ENCODE measurements around the gene KIF26B. TPM values are rescaled to one million over a fixed set of nuclear protein-coding genes. Genes with fewer than 3 reads are reported as not detected.

The KIF26B gene
- polyA plus RNA-seq, 1 donor (not counting 4 experiments of a cell fraction or from before 2014, with no cell fraction given), result 0.58 TPM

DNA sequence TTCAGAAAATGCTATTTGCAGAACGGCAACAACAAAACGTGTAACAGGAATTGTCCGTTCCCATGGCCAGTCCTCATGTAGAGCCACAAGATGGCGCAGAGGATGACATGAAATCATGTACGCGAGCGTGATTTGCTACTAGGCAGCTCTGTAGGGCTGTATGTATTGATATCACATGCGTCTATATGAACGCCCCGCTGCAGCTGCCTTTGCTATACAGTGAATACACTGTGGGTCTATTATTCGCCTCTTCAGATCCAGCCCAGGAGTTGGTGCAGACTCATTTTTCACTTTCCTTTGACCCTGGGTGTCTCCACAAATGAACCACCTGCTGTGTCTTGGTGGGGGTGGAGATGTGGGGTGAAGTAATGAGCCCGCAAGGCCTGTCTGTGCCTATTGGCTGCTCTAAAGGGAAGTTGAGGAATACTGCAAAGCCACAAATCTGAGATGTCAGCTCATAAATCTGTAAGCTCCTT lies 361.5 kb downstream of the KIF26B start:
- no peak for DNase-seq (ENCODE audit: low read depth, low spot score)
- Histone ChIP-seq H3K27ac (ENCODE audit: control insufficient read depth, insufficient read depth, low read length) (no peak overlapping the region), H3K79me2 (ENCODE audit: control insufficient read depth, insufficient read depth, low read length) (no peaks in the 10 kb centered on the region), H3K9me3 (ENCODE audit: control insufficient read depth, low read depth, low read length) (no peaks in the 10 kb centered on the region), H3K36me3 (ENCODE audit: control insufficient read depth in 2 of 2, extremely low read depth in 1 of 2, insufficient read depth in 2 of 2, low read length in 2 of 2) (no peaks in the 10 kb centered on the region), H3K4me2 (ENCODE audit: control insufficient read depth, extremely low read depth, insufficient read depth, low read depth, low read length) (no peak overlapping the region), H3K4me3 (ENCODE audit: control insufficient read depth in 2 of 3, extremely low read depth in 1 of 3, insufficient read depth in 2 of 3, low read depth in 1 of 3, low read length in 3 of 3) (no peak overlapping the region), H3K27me3 (ENCODE audit: control insufficient read depth, extremely low read depth, insufficient read depth, low read length) (no peaks in the 10 kb centered on the region), H3K4me1 (ENCODE audit: control insufficient read depth, extremely low read depth, insufficient read depth, low read length) (no peaks in the 10 kb centered on the region), H3K9ac (ENCODE audit: control insufficient read depth, extremely low read depth, insufficient read depth, low read length) (no peak overlapping the region), H4K20me1 (ENCODE audit: control insufficient read depth, extremely low read depth, insufficient read depth, low read length) (no peaks in the 10 kb centered on the region), H2AFZ (ENCODE audit: control insufficient read depth, low read length) (no peak overlapping the region), H3K9me1 (ENCODE audit: control insufficient read depth, extremely low read depth, insufficient read depth, low read length) (no peaks in the 10 kb centered on the region)
- dilution Hi-C loops (cut with MboI; ENCODE audit: extremely low pct_ligation_motif_present, low sequenced_read_pairs), result no loop called here
- no peak for TF ChIP-seq EZH2 (IDR thresholded peaks at IDR 0.05; ENCODE audit: low read length)
- TF ChIP-seq, protein P1, sequence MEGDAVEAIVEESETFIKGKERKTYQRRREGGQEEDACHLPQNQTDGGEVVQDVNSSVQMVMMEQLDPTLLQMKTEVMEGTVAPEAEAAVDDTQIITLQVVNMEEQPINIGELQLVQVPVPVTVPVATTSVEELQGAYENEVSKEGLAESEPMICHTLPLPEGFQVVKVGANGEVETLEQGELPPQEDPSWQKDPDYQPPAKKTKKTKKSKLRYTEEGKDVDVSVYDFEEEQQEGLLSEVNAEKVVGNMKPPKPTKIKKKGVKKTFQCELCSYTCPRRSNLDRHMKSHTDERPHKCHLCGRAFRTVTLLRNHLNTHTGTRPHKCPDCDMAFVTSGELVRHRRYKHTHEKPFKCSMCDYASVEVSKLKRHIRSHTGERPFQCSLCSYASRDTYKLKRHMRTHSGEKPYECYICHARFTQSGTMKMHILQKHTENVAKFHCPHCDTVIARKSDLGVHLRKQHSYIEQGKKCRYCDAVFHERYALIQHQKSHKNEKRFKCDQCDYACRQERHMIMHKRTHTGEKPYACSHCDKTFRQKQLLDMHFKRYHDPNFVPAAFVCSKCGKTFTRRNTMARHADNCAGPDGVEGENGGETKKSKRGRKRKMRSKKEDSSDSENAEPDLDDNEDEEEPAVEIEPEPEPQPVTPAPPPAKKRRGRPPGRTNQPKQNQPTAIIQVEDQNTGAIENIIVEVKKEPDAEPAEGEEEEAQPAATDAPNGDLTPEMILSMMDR (optimal IDR thresholded peaks at IDR 0.05 in 1 of 3, IDR thresholded peaks at IDR 0.05 in 1 of 3, conservative IDR thresholded peaks at IDR 0.05 in 1 of 3; ENCODE audit: extremely low read depth in 1 of 3, insufficient read depth in 2 of 3, low read length in 3 of 3), result no peak
- FAIRE-seq, result no peak

DNA sequence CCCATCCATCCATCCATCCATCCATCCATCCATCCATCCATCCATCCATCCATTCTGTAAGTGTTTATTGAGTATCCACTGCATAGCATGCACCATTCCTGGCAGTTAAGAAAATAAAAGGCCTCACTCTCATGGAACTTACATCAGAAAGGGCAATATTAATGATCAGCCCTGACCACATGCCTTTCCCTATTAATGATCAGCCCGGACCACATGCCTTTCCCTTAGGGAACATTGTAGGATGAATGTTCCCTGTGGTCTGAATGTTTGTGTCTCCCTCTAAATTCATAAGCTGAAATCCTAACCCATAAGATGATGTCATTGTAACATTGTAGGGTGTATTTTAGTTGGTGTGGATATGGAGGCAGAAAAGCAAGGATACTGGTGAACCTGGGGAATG lies 365.8 kb downstream of the KIF26B start:
- no peaks in the 10 kb centered on the region for H3K36me3 ChIP-seq (ENCODE audit: control insufficient read depth in 2 of 2, extremely low read depth in 1 of 2, insufficient read depth in 2 of 2, low read length in 2 of 2)

More for the DNA sequence above, 365.8 kb downstream of the KIF26B start:
- Histone ChIP-seq H2AFZ (ENCODE audit: control insufficient read depth, low read length) (no peak overlapping the region), H3K9me3 (ENCODE audit: control insufficient read depth, low read depth, low read length) (no peaks in the 10 kb centered on the region), H3K4me3 (ENCODE audit: control insufficient read depth in 2 of 3, extremely low read depth in 1 of 3, insufficient read depth in 2 of 3, low read depth in 1 of 3, low read length in 3 of 3) (no peak overlapping the region), H3K9me1 (ENCODE audit: control insufficient read depth, extremely low read depth, insufficient read depth, low read length) (no peaks in the 10 kb centered on the region), H3K79me2 (ENCODE audit: control insufficient read depth, insufficient read depth, low read length) (no peaks in the 10 kb centered on the region), H3K4me2 (ENCODE audit: control insufficient read depth, extremely low read depth, insufficient read depth, low read depth, low read length) (no peak overlapping the region), H3K27ac (ENCODE audit: control insufficient read depth, insufficient read depth, low read length) (no peak overlapping the region), H3K9ac (ENCODE audit: control insufficient read depth, extremely low read depth, insufficient read depth, low read length) (no peak overlapping the region), H3K4me1 (ENCODE audit: control insufficient read depth, extremely low read depth, insufficient read depth, low read length) (no peaks in the 10 kb centered on the region), H4K20me1 (ENCODE audit: control insufficient read depth, extremely low read depth, insufficient read depth, low read length) (no peaks in the 10 kb centered on the region), H3K27me3 (ENCODE audit: control insufficient read depth, extremely low read depth, insufficient read depth, low read length) (no peaks in the 10 kb centered on the region)
- dilution Hi-C loops (cut with MboI; ENCODE audit: extremely low pct_ligation_motif_present, low sequenced_read_pairs), result no loop called here
- DNase-seq (ENCODE audit: low read depth, low spot score) (no peak), FAIRE-seq (no peak)
- TF ChIP-seq, protein P1 (optimal IDR thresholded peaks at IDR 0.05 in 1 of 3, IDR thresholded peaks at IDR 0.05 in 1 of 3, conservative IDR thresholded peaks at IDR 0.05 in 1 of 3; ENCODE audit: extremely low read depth in 1 of 3, insufficient read depth in 2 of 3, low read length in 3 of 3), result no peak
- no peak for TF ChIP-seq EZH2 (IDR thresholded peaks at IDR 0.05; ENCODE audit: low read length)
